ENCODE measurements around the gene CAMKMT. TPM values are rescaled to one million over a fixed set of nuclear protein-coding genes. Genes with fewer than 3 reads are reported as not detected.

CAMKMT gene
- total RNA-seq, 1 experiment from 2014 or later = 6.6 TPM

DNA sequence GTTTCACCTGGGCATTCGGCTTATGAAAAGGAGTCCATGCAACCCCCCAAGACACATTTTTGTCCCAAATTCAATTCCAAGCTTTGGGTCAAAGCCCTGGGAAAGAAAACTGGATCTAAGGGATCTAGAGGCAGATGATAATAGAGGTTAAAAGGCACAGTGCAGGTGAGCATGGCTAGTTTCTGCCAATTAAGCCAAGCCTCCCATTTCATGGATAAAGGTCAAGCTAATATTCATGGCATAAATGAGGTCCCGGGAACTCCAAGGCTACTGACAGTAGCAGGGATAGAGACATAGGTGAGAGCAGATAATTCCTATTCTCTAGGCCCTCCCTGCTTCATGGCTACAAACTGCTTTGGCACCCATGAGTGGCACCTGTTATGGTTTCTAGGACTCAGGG is 83.1 kb downstream of the CAMKMT start:
- no peak for DNase-seq (ENCODE audit: low read depth)

DNA sequence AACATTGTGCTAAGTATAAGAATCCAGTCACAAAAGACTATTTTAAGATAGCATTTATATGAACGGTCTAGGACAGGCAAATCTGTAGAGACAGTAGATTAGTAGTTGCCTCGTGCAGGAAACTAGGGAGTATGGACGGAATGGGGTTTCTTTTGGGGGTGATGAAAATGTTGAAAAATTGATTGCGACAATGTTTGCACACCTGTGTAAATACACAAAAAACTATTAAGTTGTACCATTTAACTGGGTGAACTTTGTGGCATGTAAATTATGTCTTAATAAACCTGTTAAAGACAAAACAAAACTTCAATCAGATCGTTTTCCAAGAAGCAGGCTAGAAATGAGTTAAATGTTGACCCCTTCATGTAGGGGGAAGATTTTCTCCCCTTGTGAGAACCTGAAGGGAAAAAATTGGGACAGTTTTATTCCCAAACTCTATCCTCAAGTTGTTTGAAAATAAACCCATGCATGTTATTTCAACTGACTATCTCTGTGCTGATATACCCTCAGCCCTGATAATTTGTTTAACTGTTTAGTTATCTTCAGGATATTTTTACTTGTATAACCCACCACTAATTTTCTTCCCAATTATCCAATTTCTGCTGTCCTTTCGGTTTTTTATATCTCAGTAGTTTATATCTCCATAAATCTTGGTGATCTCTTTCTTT is 87.2 kb downstream of the CAMKMT start:
- DNase-seq (ENCODE audit: low read depth) = no peak

DNA sequence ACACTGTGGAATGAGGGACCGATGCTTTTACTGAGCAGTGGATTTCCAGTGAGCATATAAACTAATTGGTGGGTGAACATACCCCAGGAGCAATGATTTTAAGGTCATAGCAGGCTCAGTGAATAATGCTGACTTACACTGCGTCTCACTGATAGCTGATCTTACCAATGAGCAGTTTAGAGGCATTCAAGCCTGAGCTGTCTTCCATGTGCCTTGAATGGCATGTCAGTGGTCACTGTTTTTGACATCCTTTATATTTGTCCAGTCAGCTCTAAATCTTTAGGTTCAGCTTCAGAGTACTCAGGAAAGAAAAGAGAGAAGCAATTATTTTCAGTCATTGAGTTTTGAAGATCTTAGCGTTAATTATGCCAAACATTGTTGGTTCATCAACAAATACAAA is 88.3 kb downstream of the CAMKMT start:
- DNase-seq (ENCODE audit: low read depth) = no peak

DNA sequence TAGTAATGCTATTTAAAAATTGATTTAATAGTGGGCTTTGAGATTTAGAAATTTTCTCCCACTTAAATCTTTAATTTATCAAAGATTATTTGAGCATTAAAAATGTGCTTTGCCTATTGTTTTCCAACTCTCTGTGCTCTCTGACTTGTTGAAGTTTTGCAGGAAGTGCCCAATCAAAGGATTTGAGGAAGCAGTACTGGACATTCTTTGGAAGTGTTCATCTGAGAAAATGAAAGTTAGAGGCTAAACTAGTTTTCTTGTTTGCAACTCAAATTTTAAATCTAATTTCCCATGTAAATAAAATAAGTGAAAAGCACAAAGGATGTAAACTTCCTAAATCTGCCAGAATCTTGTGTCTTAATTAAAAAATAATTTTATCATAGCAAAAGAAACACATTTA is 89.1 kb downstream of the CAMKMT start:
- DNase-seq (ENCODE audit: low read depth) = peak; percentile 11

DNA sequence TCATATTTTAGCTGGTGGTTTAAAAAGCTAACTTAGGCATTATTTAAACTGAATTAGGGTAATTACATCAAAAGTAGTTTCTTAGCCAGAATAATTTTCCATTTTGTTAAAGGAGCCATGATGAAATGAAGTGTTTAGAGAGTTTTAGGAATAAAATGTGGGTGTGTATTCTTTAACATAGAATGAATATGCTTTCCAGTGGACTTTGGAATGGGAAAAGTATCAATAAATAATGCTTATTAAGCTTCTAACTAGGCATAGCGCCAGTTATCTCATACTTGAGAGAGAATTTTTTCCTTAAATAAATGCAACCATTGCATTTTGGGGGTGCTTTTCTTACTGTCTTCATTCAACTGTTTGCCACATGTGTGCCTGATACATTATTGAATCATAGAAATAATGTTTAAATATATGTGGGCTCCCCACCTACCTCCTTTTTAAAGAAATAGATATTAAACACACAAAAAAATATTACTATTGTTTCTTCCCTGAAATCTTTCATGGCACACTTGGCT is 90.4 kb downstream of the CAMKMT start:
- no peak for DNase-seq (ENCODE audit: low read depth)

DNA sequence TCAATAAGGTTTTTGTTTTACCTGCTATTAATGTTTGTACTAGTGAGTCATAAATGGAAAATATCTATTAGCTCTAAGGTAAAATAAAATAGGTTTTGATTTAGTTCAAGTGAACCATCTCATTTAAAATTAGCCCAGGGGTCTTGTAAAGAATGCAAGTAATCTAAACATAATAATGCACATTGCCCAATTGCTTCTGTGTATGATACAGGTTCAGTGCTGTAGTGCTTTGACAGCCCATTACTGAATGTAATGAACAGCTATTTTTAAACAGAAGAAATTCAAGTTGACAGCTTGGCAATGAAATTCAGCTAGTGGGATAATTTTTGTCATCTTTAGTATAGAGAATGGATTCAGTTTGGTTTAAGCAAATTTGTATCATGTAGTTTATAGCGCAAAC is 91.5 kb downstream of the CAMKMT start:
- DNase-seq (ENCODE audit: low read depth) = no peak

DNA sequence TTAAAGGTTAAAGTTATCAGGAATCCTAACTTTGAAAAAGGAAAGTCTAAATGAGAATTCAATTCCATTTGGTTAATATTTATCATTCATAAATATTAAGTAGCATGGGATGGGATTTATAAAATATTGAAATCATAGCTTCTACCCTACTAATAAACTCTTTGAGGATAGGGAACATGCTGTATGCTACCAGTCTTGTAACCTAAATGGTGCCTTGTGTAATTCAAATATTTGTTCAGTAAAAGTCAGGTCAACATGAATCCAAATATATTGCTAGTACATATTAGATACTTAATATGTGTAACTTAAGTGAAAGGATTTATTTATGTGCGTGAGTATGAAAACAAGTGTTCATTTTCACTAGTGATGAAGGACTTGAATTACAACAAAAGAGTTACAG is 94.1 kb downstream of the CAMKMT start:
- DNase-seq (ENCODE audit: low read depth) = no peak

DNA sequence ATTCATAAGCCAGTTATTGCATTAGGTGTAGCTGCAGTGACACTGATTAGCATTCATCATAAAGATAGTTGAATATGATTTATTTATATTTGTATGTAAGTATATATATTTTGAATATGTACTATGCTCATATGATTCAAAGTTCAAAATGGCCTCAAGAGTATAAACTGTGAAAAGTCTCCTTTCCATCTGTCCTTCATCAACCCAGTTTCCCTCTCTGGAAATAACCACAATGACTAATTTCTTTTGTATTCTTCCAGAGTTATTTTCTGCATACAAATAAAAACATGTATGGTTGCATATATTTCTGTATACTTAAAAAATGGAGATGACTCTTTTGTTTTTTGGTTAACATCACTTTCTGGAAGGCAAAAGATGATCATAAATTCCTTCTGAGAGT is 95.2 kb downstream of the CAMKMT start:
- DNase-seq (ENCODE audit: low read depth) = peak; percentile 3

DNA sequence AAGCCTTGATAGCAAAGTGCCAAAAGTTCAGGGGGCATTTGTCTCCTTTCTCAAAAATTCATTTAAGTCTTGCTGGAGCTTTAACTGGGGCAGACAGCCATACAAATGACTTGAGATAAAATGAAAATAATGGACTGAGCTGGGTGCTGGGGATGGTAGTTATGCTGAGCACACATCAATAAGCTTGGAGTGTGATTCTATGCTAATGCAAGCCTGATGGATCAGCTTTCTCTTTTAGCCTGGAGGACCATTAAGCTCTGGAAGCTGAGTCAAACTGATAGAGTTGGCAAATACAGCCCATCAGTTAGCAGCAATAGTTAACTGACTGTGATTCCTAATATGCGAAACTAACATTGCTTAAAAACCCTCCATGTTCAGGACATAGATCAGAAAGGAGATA is 98.0 kb downstream of the CAMKMT start:
- no peak for DNase-seq (ENCODE audit: low read depth)

DNA sequence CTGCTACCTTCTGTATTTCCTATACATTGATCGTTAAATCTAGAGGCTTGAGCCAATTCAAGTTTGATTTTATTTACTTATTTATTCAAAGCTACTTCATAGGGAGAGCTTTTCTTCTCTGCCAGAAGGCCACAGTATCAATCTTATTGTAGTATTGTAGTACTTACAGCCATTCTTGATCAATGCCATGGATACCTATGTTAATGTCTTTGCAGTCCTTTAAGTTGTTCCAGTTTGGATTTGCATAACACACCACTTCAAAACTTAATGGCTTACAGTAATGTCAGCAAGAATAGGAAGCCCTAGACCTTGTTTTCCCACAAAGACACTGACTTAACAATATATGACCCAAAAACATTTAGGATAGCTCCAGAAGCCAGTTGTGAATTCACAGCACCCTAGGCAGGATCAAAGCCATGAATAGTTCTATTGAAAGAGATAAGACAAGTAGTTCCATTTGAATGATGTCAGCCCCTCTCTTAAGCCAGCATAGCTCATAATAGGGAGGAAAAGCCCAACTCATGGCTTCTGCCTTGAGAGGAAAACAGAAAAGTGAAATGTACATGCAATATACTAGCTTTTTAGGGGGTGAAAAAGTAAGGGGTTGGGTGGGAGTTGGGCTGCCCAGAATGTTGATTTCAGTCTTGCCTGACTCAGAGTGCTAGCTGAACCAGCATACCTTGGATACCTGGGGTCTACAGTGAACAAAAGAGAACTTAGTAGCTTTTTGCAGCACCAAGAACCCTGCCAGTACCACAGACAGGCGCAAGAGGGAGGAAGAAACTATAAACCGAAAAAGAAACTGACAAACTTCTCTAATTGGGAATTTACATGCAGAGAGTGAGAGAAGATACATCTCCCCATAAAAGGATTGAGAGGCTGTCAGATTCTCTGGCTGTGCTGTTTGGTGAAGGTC is 101.4 kb downstream of the CAMKMT start:
- DNase-seq (ENCODE audit: low read depth) = no peak

DNA sequence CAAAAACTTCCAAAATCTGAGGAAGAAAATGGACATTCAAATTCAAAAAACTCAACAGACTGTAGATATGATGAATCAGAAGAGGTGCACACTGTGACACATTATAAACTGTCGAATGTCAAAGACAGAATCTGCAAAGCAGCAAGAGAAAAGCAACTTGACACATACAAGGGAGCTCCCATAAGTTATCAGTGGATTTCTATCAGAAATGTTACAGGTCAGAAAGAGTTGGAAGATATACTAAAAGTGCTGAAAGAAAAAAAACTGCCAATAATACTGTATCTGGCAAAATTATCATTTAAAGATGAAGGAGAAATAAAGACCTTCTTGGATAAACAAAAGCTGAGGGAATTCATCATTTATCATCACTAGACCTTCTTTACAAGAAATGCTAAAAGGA is 102.7 kb downstream of the CAMKMT start:
- DNase-seq (ENCODE audit: low read depth) = no peak

DNA sequence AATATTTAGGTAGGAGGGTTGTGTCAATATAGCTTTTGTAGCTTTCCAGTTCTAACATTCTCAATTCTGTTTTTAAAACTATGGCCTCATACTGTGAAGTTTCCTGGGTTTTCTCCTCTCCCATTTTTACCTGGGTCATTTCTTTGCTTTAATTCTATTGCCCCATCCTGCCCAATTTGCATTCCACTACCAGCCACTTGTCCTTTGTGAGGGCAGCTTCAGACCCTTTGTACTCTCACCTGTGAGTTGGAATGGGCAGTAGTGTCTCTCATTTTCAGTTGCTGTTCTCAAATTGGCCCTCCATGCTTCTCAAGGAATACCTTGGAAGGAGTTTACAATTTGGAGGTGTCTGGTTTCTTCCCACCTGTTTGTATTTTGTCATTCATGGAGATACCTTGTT is 108.4 kb downstream of the CAMKMT start:
- DNase-seq (ENCODE audit: low read depth) = no peak

DNA sequence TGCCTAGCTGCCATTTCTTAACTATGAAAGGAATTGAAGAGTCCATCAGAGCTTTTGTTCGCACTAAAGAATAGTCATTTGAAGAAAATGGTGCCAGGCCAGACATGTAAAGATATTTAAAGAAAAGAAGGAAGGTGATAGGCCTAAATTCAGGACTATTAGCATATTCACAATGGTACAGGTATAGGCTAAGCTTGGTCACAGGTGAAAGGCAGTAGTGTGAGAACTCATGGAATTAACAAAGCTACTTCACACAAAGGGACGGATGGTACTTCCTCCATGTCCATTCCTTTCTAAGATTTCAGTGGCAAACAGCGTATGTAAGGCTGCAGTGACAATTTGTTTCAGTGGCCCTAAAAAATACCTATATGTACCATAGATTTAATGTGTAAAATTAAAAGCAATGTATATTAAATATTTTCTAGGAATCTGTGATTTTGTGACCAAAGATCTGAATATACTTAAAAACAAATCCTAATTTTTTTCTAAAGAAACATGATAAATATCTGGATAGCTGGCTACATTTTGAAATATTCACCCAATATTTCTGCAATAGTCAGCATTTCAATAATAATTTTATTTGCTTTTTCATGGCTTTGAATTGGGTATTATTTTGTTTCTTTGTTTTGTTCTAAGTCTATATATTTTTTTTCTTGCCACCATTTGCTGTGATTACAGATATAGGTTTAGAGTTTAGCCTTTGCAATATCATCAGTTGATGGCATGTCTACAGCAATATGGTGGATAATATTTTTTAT is 116.1 kb downstream of the CAMKMT start:
- DNase-seq (ENCODE audit: low read depth) = no peak

DNA sequence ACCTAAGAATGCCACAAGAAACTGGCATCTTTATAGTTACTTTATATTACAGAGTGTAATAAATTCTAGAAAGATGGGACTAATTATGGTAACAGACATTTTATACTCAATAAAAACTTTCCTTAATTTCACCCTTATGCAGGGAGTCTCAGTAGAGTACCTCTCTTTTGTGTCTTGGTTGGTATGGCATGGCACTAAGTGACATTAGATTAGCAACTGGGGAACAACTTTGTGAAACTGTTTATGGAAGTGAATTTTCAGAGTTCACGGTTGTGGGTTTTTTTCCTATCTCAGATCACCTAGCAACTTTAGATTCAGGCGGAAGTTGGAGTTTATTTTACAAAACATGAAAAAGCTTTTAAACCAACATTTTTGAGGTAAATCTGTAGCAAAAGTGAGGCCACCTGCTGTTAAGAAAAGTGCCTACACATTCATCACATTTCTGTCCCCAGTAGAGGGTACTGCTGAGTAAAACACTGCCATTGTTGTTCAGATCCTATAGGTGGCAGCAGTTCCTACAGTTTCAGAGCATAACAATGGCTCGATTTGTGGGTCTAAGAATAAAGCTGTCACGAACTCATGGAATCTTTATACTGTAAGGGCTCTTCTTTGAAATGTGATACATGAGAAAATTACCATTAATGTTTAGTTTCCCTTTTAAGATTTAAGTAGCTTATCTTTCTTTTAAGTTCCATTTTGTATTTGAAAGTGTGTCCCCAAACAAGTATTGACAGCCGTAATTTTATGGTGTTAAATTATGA is 117.6 kb downstream of the CAMKMT start:
- DNase-seq (ENCODE audit: low read depth) = peak; percentile 81

DNA sequence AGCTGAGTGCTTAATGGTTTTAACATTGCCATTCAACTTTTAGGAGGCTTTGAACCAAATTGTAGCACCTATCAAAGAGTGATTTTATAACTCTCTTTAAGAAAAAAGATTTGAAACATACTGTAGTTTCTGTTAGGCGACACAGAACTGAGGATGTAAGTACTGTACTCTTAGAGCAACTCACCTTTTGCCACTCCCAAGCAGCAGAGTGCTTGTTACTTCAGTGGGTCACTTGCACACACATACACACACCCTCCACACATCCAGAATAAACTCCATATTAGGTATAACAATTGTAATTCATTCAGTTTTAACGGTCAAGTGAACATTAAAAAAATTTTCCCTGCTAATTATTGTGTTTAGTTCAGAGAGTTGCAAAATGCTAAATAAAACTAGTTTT is 118.3 kb downstream of the CAMKMT start:
- DNase-seq (ENCODE audit: low read depth) = no peak

DNA sequence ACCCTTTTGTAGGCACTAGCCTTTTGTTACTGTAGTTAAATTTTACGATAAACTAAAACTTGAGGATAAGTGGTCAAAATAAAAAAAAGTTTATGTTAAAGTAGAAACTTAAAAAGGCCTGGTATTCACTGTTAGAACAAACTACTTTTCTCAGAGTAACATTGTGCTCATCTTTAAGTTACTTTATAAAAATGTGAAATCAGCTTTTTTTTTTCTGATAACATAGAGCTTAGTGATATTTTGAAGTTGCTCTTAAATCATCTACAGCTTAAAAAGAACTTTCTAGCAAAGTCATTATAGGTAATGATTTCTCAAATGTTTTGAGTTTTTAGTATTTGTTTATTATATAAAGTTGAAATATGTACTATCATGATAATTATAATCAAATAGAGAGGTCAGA is 125.3 kb downstream of the CAMKMT start:
- DNase-seq (ENCODE audit: low read depth) = no peak

DNA sequence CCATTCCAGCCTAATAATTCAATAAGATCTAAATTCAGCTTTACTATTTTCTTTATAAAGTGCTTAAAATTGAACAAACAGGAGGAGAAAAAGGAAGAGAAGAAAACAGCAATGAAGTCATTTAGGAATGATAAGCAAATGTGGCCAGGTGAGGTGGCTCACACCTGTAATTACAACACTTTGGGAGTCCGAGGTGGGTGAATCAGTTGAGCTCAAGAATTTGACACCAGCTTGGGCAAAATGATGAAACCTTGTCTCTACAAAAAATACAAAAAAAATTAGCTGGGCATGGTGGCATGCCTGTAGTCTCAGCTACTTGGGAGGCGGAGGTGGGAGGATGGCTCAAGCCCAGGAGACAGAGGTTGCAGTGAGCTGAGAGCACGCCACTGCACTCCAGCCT is 129.0 kb downstream of the CAMKMT start:
- DNase-seq (ENCODE audit: low read depth) = no peak

DNA sequence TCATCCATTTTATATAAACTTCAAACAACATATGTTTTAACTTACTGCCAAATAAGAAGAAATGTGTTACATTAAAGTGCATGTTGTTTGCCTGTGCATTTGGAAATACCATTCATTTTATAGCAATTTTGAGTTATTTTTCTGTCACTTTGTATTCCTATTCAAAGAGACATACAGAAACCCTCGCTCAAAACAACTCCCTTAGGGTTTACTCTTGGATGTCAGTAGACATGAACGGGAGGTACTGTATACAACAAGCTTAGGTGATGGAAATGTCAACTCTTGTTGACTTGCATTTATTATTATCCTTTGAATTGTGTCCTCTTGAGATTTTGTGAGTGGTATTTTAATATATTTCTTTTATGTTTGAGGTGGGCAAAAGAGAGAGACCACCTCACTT is 132.3 kb downstream of the CAMKMT start:
- no peak for DNase-seq (ENCODE audit: low read depth)

DNA sequence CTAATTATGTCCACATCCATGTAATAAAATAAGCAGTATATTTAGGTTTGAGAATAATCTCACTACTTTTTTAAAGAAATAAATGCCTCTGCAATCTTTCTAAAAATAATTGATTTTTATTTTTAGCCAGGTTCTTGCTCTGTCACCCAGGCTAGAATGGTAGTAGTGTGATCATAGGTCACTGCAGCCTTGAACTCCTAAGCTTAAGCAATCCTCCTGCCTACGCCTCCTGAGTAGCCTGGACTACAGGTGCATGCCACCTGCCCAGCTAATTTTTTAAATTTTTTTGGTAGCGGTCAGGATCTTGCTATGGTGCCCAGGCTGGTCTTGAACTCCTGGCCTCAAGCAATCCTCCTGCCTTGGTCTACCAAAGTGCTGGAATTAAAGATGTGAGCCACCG is 133.3 kb downstream of the CAMKMT start:
- no peak for DNase-seq (ENCODE audit: low read depth)

DNA sequence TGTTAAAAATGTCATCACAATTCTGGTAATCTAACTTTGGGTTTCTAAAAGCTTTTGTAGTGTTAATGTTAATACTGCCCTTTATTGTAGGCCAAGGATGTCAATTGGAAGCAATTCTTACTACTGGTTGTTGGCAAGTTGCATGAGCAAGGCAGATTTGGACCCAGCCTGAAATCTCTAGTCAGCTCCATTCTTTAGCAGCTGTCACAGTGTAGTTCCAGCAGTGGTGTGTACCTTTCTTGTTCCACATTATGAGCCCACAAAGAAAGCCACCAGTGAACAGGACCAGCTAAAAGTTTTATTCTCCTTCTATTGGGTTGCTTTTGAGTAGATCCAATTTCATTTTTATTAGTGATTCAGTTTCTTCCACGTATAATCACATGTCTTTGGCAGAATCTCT is 133.8 kb downstream of the CAMKMT start:
- DNase-seq (ENCODE audit: low read depth) = no peak

DNA sequence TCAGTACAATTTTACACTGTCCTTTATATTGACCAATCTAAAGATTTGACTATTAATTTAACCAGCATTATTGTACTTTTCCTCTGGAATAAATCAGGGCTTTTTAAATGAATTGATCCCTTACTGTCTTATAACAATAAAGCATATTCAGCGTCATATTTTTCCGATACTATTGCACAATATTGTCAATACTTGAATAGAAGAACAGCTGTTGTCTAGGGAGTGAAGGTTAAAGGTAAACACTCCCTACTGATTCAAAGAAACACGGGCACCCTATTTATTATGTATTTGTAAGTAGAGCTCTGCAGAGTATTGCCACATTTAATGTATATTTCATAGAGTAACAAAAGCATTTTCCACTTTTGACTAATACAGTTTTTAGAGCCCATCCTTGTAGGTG is 134.4 kb downstream of the CAMKMT start:
- DNase-seq (ENCODE audit: low read depth) = no peak

DNA sequence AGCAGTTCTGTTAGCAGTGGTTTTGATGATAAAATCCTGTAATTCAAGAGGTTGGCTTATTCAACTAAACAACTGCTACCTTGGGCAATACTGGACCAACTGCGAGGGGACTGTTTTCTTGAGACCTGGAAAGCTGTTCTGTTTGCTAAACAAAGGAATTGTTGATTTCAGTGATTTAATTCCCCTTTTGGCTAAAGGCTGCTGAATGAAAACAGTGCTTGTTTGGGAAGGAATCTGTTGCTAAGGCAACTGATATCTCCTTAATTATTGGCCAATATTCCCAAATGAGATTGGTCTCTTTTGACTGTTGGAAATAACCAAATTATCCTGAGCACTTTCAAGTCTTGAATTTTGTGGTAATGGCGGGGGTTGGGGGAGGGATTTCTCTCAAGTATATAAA is 136.8 kb downstream of the CAMKMT start:
- no peak for DNase-seq (ENCODE audit: low read depth)
